Esophagus (tissue), 2 donors: Measurements from ENCODE around the gene ING1. TPM values are rescaled to one million over a fixed set of nuclear protein-coding genes. Genes with fewer than 3 reads are reported as not detected.
A peak's percentile ranks its signal among the peaks of the same experiment; 100 is the strongest.
"Not testable (repeated sequence)": the region's sequence is repeated elsewhere in the genome, so short reads cannot be mapped to it uniquely, and the experiment has no call there.

Experiments
- H3K27ac ChIP-seq, 2 donors: one replicate each; pipeline ENCODE4 v1.5.1; 2013; ENCODE audit warnings: low read depth in 2 of 2, mild to moderate bottlenecking in 2 of 2, inconsistent platforms in 1 of 2, low read length in 1 of 2, moderate library complexity in 1 of 2
- H3K27me3 ChIP-seq, 2 donors: one replicate each; pipeline ENCODE4 v1.6.1; 2013; ENCODE audit warnings: low read length in 2 of 2, control low read depth in 1 of 2, mild to moderate bottlenecking in 1 of 2; ENCODE audit not compliant: insufficient read depth in 2 of 2, control insufficient read depth in 1 of 2
- H3K36me3 ChIP-seq, 2 donors: one replicate each; pipeline ENCODE4 v1.6.1; 2013; ENCODE audit warnings: low read length in 1 of 2; ENCODE audit not compliant: control insufficient read depth in 2 of 2, insufficient read depth in 2 of 2
- H3K4me1 ChIP-seq, 2 donors: one replicate each; pipeline ENCODE4 v1.6.1; 2013; ENCODE audit warnings: low read length in 1 of 2; ENCODE audit not compliant: control insufficient read depth in 2 of 2, insufficient read depth in 2 of 2
- H3K4me3 ChIP-seq, 2 donors: one replicate each; pipeline ENCODE4 v1.5.1; 2013; ENCODE audit warnings: low read length in 2 of 2, mild to moderate bottlenecking in 2 of 2, low read depth in 1 of 2, moderate library complexity in 1 of 2
- H3K9me3 ChIP-seq, 2 donors: one replicate each; pipeline ENCODE4 v1.6.1; 2013; ENCODE audit warnings: mild to moderate bottlenecking in 2 of 2, low read depth in 1 of 2, low read length in 1 of 2, moderate library complexity in 1 of 2; ENCODE audit not compliant: control insufficient read depth in 2 of 2, insufficient read depth in 1 of 2
- WGBS, 2 donors: extraction: QIAGEN DNeasy Blood & Tissue Kit; methylation state at CpG; one replicate each; pipeline ENCODE4 v1.1.7; 2013; 5-methylcytosine and 5-hydroxymethylcytosine counted together
- polyA plus RNA-seq, 2 donors: library from polyadenylated mRNA; stranded (reverse); fragments of 200-250 nt; gene quantifications; one replicate each; pipeline ENCODE4 v1.2.3, GENCODE V29; 2013
- donor health status: healthy with polysubstance abuse.
- donor health status: Bipolar disorder and iron deficiency.

Gene ING1
- polyA plus RNA-seq, 2 donors: 5.1 to 8.3 TPM

DNA sequence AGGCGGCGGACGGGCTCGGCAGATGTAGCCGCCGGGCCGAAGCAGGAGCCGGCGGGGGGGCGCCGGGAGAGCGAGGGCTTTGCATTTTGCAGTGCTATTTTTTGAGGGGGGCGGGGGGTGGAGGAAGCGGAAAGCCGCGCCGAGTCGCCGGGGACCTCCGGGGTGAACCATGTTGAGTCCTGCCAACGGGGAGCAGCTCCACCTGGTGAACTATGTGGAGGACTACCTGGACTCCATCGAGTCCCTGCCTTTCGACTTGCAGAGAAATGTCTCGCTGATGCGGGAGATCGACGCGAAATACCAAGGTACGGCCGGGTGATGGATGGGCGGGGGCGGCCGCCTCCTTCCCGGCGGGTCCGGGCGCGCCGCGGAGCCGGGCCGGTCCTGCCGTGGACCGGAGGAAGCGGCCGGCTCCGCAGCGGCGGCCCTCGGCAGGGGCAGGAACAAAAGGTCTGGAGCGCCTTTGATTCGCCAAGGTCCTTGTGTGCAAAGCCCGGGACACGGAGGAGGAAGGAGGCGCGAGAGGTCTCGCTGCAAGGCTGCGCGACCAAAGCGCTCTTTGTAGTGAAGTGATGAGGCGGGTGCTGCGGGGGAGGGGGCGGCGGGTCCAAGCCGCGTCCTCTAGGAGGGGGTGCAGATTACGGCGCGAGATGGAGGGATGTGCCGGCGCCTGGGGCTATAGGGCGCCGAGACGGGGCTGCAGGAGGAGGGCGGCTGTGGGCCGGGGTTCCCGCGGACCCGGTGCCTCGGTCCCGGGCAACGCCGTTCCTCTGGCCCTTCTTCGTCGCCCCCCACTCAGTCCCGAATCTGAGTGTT, 689 bp downstream of the ING1 start:
- peaks cover 0 to 3% of the 10 kb centered on the region in 2 donors for H3K36me3 ChIP-seq
- H3K27ac ChIP-seq: peak overlapping the region; percentile 97 to 100
- H3K4me1 ChIP-seq: peaks cover 0 to 3% of the 10 kb centered on the region in 2 donors
- no peaks in the 10 kb centered on the region for H3K27me3 ChIP-seq
- H3K4me3 ChIP-seq: peak overlapping the region; percentile 92 to 94
- H3K9me3 ChIP-seq: peaks cover 0 to 2% of the 10 kb centered on the region in 2 donors
- WGBS, 2 donors: 1% methylated on average over 75 to 86 of the region's 86 CpGs

DNA sequence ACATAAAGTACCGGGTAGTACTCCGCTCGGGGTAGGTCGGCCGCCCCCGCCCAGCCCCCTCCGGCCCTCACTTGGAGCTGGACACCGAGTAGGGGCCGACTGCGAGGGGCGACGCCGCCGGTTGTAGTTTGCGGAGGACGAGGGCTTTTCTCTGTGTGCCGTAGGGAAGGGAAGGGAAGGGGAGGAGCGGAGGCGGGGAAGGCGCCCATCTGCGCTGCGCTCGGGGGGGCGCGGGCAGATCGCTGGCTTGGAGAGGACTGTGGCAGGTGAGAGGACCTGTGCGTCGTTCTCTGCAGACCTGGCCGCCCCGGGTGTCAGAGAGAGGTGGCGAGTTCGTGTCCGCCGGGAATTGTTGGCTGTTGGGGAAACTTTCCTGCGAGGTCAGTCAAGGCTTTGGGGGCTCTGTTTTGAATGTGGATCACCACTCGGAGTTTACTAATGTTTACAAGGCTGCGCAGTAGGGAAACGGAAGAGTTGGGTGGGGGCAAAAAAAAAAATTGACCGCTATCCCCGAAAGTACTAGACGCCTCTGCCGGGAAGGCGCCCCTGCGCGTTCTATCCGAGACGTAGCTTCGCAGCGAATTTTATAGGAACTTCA, 1.4 kb downstream of the ING1 start:
- Histone ChIP-seq H3K9me3 (peaks cover 0 to 5% of the 10 kb centered on the region in 2 donors), H3K4me1 (peaks cover 0 to 5% of the 10 kb centered on the region in 2 donors), H3K27me3 (no peaks in the 10 kb centered on the region), H3K27ac (peak overlapping the region; percentile 97 to 100), H3K4me3 (peak overlapping the region; percentile 92 to 94), H3K36me3 (peaks cover 0 to 8% of the 10 kb centered on the region in 2 donors)
- 0 to 1% methylated on average over 41 to 49 of the region's 49 CpGs for WGBS, 2 donors

DNA sequence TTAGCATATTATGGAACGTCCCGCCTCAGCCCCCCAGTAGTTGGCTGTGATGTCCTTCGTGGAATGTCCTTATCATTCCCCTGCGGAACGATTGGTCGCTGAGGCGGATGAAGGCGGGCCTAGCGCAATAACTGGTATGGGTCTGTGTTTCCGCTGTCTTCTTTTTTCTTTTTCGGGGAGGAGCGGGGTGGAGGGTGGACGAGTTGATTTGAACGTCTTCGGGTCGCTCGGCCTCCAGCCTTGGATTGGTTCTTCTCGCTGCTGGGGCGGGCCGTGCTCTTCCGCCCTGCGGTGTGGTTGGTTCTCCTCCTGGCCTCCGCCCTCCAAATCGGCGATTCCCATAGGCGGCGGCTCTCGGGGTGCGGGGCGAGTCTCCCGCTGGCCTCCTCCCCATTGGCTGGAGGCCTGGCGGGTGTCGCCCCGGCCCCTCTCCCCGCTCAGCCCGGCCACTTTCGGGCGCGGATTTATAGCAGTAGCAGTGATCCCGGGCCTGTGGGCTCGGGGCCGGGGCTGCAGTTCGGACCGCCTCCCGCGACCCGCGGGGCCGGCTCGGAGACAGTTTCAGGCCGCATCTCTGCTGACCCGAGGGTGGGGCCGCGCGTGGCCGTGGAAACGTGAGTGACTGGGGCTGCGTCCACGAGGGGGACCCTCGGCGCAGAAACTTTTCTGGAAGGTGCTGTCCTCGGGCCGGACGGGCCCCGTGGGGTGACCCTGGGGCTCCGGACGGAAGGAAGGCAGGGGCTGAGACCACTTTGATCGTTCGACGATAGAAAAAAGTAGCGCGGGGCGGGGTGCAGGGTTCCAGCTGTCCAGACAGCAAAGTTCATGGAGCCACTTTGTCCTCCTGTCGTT, 2.1 kb downstream of the ING1 start:
- H3K4me3 ChIP-seq: peak overlapping the region; percentile 92 to 94
- H3K9me3 ChIP-seq: peaks cover 0 to 5% of the 10 kb centered on the region in 2 donors
- H3K4me1 ChIP-seq: peaks cover 0 to 5% of the 10 kb centered on the region in 2 donors
- H3K36me3 ChIP-seq: peaks cover 0 to 8% of the 10 kb centered on the region in 2 donors
- H3K27me3 ChIP-seq: no peaks in the 10 kb centered on the region
- 0 to 1% methylated on average over 74 of the region's 74 CpGs for WGBS, 2 donors
- H3K27ac ChIP-seq: peak overlapping the region; percentile 97 to 100

DNA sequence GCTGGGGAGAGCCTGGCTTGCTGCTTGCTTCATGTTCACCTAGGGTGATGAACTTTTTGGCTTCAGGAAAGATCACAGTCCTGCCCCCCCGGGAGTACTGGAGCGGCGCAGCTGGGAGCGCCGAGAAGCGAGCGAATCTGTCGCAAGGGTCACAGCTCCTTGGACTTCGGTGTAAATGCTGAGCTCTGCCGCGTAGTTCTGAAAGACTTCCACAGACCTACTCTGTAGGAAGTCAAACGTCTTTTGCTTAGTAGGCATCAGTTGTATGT, 2.7 kb downstream of the ING1 start:
- Histone ChIP-seq H3K27ac (peak overlapping the region; percentile 92 to 96), H3K4me1 (peaks cover 0 to 5% of the 10 kb centered on the region in 2 donors), H3K9me3 (peaks cover 0 to 5% of the 10 kb centered on the region in 2 donors), H3K27me3 (no peaks in the 10 kb centered on the region), H3K4me3 (peak overlapping the region; percentile 87 to 88), H3K36me3 (peaks cover 0 to 8% of the 10 kb centered on the region in 2 donors)
- WGBS, 2 donors: 0% methylated on average over 12 of the region's 12 CpGs

DNA sequence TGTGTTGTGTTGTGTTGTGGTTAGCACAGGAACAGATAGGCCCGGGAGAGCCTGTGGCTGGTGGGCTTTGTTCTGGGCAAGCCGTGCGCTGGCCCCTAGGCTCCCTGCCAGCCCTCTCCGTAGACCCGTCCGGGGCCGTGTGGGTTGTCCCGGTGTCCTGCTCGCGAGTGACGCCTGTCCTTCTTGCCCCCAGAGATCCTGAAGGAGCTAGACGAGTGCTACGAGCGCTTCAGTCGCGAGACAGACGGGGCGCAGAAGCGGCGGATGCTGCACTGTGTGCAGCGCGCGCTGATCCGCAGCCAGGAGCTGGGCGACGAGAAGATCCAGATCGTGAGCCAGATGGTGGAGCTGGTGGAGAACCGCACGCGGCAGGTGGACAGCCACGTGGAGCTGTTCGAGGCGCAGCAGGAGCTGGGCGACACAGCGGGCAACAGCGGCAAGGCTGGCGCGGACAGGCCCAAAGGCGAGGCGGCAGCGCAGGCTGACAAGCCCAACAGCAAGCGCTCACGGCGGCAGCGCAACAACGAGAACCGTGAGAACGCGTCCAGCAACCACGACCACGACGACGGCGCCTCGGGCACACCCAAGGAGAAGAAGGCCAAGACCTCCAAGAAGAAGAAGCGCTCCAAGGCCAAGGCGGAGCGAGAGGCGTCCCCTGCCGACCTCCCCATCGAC, 5.7 kb downstream of the ING1 start:
- WGBS, 2 donors: 98% methylated on average over 60 to 61 of the region's 61 CpGs
- peaks cover 0 to 5% of the 10 kb centered on the region in 2 donors for H3K9me3 ChIP-seq
- H3K27me3 ChIP-seq: no peaks in the 10 kb centered on the region
- no peak overlapping the region for H3K27ac ChIP-seq
- H3K4me3 ChIP-seq: no peak overlapping the region
- peaks cover 0 to 8% of the 10 kb centered on the region in 2 donors for H3K36me3 ChIP-seq
- H3K4me1 ChIP-seq: peaks cover 0 to 5% of the 10 kb centered on the region in 2 donors

DNA sequence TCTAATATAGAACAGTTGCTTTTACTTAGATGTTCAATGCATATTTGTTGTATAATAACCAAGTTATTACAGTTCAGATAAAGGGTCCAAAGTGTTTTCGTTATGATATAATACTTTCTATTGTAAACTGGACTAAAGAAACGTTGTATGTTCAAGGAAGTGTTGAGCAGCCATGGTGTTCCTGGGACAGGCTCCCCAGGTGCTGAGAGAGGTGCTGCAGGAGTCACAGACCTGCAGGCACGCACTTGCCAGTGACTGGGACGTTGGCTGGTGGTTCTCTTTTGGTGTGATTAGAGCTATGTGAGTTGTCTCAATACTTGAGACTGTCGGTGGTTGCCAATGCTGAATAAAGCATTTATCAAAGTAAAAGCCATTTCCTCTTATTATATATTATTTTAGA, 9.5 kb downstream of the ING1 start:
- H3K27ac ChIP-seq: no peak overlapping the region
- H3K4me3 ChIP-seq: no peak overlapping the region
- WGBS, 2 donors: 49 to 50% methylated on average over 5 of the region's 5 CpGs
- peaks cover 0 to 5% of the 10 kb centered on the region in 2 donors for H3K4me1 ChIP-seq
- peaks cover 0 to 5% of the 10 kb centered on the region in 2 donors for H3K9me3 ChIP-seq
- H3K36me3 ChIP-seq: peaks cover 0 to 8% of the 10 kb centered on the region in 2 donors
- no peaks in the 10 kb centered on the region for H3K27me3 ChIP-seq

DNA sequence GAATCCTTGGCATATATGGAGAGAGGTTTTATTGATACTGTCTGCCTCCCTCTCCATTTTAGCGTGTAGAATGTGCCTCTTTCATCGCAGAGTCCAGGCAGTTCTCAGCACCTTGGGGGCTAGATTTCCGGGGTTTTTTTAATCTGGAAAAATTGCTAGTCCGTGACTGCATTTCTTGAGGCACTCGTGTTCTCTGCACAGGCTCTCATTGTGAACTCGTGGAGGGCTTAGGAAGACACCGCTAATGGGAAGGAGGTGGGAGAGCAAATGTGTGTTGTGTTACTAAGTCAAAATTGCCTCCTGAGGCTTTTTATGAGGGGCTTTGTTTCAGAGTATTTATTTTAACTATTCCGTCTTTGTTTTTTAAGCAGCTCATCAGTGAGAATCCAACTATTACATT, 10.1 kb downstream of the ING1 start:
- Histone ChIP-seq H3K9me3 (peaks cover 0 to 5% of the 10 kb centered on the region in 2 donors), H3K4me1 (peaks cover 0 to 5% of the 10 kb centered on the region in 2 donors)
- WGBS, 2 donors: 75 to 79% methylated on average over 8 of the region's 8 CpGs

DNA sequence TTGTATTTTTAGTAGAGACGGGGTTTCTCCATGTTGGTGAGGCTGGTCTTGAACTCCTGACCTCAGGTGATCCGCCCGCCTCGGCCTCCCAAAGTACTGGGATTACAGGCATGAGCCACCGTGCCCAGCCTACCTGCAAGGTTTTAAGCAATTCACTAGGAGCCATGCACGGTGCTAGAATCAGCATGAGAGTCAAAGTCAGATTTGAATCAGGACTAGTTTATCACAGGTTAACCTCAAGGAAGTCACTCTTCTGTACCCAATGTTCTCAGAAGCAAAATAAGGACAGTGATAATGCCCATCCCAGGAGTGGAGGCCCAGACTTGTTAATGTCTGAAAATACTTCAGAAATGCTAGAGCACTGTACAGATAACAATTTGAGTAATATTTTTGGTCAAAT, 12.7 kb downstream of the ING1 start:
- H3K27ac ChIP-seq, H3K27me3 ChIP-seq, H3K4me1 ChIP-seq, H3K36me3 ChIP-seq, H3K9me3 ChIP-seq, H3K4me3 ChIP-seq: not testable (repeated sequence)
- WGBS, 2 donors: 91 to 96% methylated on average over 6 of the region's 6 CpGs

More for the DNA sequence above, 10.1 kb downstream of the ING1 start:
- no peaks in the 10 kb centered on the region for H3K27me3 ChIP-seq
- H3K27ac ChIP-seq: no peak overlapping the region
- H3K4me3 ChIP-seq: no peak overlapping the region
- peaks cover 0 to 8% of the 10 kb centered on the region in 2 donors for H3K36me3 ChIP-seq

DNA sequence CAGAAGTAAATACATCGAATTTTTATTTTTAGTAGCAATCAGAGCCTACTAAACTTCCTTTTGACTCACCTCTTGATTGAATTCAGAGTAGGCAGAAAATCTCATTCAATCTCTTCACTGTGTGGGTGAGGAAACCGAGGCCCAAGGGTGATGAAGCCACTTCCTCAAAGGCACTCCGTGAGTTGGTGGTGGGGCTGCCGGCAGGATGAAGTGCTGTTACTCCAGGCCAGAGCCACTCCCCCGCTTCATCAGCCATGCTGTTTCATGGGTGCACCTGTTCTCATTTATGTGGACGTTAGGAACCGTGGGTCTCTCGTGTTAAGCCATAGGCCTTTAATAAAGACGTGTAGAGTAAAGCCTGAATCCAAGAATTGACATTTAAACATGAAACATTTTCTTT, 13.2 kb downstream of the ING1 start:
- H3K36me3 ChIP-seq: no peaks in the 10 kb centered on the region
- 79% methylated on average over 9 of the region's 9 CpGs for WGBS, 2 donors
- H3K4me3 ChIP-seq: no peak overlapping the region
- H3K9me3 ChIP-seq: no peaks in the 10 kb centered on the region
- H3K4me1 ChIP-seq: no peaks in the 10 kb centered on the region
- no peak overlapping the region for H3K27ac ChIP-seq
- no peaks in the 10 kb centered on the region for H3K27me3 ChIP-seq
